KBM-7 (cell line): ENCODE results near the gene DRD2.

Experiments
- DNase-seq: peaks from one replicate; pipeline ENCODE4 v3.0.0-alpha.2; 2015
- in situ Hi-C: fragments of 300-500 bp; cut with MboI; formaldehyde crosslinking; loops from 2 replicates; pipeline ENCODE4 v1.14.3; 2020; ENCODE audit warnings: low sequenced_read_pairs, low pct_unique_long_range_greater_than_20kb, mixed read lengths

Gene DRD2

DNA sequence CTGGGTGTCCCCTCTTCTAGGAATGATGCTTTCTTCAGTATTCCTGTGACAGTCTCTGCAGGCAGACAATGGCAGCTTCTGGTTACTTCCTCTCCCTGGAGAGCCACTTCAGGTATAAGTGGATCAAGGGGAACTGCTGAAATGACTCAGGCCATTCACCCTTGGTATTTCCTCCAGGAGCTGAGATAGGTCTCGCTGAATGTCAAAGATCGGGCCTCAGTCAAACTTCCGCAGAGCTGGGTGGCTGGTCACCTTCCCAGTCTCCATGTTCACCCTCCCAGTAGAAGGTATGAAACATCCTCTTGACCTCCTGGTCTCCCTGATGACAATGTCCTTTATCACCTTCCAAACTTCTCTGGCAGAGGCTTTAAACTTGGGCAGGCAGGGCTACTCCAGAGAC is 89.4 kb downstream of the DRD2 start:
- in situ Hi-C loops: no loop called here
- DNase-seq: no peak

DNA sequence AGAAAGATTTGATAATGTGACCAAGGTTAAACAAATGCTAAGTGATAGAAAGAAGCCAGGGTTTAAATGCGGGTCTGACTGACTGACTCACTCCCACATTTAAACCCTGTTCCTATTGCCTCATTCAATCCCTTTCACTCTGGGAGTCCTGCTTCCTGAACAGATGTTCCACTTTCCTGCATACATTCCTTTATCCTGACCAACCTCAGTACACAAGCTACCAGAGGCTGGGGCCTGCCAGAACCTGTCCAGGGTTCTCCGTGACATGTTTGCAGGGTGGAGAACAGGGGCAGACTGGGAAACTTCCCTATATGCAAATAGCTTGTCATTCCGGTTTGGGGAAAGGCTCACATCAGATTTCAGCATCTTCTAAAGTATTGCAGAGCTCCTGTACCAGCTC is 90.6 kb downstream of the DRD2 start:
- no peak for DNase-seq

DNA sequence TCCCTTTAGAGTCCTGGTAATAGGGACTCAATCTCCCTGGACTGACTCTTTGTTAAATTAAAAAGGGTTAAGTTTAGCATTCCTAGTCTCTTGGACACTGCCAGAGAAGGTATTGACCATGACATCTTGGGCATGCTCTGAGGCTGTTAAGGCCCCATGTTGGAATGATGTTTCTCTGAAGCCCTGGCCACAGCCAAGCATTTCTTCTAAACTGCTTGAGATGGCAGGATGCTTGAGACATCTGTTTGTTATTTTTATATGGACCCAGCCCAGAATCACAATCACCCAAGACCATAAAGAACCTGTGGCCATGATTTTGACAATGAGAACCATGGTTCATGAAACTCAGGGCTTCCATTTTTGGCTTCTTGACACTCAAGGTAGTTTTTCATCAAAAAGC is 93.1 kb downstream of the DRD2 start:
- no peak for DNase-seq
- in situ Hi-C loops: no loop called here

More for the DNA sequence above, 90.6 kb downstream of the DRD2 start:
- in situ Hi-C loops: no loop called here

DNA sequence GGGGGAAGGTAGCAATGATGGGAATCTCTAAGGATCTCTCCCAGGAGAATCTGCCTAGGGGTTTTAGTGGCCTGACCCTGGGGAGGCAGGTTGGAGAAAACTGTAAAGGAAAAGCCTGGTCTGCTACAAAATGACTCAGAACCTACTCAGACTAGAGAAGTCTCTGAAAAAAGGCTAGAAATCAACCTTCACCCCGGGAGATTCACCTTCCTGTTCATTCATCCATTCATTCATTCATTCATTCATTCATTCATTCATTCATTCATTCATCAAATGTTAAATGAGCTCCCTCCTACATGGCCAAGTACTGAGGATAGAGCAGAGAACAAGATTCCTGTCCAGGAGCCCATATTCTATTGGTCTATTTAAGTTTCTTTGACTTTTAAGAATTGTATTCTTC is 96.5 kb downstream of the DRD2 start:
- in situ Hi-C loops: no loop called here
- DNase-seq: no peak

DNA sequence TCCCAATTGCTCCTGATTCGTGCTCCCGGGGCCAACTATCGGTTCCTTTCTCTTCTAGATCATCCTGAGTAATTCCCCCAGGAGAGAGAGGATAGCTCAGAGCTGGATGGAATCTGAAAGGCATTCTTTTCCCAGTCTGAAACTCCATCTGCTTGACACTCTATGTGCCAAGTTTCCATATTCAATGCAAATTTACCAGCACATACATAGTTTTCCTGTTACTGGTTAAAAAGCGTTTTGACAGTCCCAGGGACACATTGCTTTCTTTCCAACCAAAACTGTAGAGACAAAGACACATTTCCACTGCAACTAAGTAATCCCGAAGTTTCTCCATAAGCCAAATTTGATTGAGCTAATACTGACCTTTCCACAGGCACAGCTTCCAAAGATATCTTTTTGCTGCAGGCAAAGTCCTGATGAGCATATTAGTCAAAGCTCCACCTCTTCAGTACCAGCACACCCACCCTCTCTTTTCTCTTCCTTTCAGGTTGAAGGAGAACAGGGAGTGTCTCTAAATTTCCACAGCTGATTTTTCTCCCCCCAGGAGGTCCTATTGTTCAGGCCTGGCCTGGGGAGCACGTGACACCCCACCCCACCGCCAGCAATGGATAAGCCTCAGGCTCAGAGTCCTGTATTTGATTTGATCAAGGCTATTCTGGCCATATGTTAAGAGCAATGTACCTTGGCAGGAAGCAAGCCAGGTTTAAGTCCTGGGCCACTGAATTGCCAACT is 97.4 kb downstream of the DRD2 start:
- in situ Hi-C loops: no loop called here
- DNase-seq: no peak

DNA sequence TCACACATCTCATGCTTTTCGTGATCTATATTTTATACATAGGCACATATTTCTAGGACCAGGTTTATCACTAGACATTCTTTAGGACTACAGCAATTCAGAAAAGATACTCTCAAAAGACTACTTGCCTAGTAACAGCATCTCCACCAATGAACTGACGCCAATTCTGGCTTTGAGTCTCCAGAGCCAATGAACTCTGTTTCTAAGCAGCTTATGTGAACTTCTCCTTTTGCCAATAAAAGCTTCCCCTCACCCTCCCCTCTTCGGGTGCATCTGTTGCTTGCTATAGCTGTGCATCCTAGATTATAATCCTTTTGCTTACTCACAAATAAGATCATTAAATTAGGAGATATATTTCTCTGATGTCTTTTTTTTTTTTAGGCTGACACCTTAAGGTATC is 99.0 kb downstream of the DRD2 start:
- peak; percentile 1 for DNase-seq
- in situ Hi-C loops: no loop called here

DNA sequence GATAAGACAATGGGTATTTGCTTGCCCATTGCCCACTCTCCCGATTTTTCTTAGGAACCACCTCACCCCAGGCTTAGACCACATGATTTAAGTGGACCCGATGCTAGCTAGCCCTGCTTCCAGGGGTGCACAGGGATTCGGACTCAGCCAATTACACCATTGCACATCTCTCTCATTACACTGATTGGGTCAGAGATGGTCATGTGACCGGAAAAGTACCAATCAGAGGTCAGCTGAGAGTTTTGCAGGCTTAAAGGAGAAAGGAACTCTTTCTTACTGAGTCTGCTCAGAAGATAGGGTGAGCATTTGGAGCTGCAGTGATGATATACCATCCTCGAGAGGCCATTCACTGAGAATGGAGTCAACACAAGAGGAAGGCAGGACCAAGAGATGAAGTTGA is 99.8 kb downstream of the DRD2 start:
- no peak for DNase-seq

DNA sequence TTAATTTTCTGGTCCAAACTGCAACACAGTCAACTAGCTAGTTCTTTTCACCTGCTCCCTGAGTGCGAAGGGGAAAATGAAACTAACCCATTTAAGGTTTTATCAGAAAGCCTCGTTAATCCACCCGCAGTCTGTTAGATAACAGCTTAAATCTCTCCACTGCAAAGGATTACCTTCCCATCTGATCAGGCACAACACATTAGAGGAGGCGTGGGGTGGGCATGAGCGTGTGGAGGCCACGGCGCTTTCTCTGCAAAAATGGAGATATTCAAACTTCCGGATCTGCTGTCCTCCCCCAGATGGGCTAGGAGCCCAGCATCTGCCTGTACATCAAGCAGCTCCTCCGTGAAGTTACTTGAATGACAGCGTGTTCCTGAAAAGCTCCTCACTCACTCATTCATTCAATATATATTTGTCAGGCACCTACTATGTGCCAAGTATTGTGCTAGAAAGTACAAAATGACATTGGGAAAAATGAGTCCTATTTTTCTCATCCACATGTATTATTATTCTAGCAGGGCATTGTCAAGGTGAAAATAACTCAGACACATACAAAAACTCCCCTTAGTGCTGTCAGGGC is 101.1 kb downstream of the DRD2 start:
- in situ Hi-C loops: no loop called here
- DNase-seq: no peak

More for the DNA sequence above, 99.8 kb downstream of the DRD2 start:
- in situ Hi-C loops: no loop called here

DNA sequence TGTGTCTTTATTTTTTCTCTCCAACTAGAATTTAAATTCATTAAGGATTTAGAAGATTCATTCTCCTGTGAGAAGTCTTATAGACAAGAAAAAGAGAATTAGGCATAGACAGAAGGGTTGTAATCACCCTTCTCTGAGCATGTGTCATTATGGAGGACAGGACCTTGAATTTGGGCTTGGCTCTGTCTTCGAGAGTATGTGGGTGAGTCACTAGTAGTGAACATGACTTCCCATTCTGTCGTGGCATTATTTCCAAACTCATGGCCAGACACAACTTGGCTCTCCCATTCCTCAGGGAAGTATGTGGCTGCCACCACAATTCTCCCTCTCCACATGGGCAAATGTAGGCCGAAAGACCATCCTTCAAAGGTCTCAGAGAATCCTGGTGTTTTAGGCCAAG is 101.9 kb downstream of the DRD2 start:
- no peak for DNase-seq
- in situ Hi-C loops: no loop called here

DNA sequence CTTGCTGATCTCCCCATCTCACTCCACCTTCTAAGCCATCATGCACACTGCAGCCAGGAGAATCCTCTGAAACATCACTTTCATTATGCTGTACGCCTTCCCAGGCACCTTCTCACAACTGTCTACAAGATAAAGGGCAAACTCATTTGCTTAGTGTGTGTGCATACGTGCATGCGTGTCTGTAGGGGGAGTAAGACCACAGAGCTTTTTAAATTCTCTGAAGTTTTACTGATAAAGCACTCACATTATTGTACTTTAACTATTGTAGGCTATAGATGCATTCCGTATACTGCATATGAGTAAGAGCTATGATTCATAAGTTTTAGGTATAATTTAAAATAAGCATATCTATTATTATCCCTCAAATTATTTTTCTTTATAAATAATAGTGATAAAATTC is 102.9 kb downstream of the DRD2 start:
- in situ Hi-C loops: no loop called here
- no peak for DNase-seq

DNA sequence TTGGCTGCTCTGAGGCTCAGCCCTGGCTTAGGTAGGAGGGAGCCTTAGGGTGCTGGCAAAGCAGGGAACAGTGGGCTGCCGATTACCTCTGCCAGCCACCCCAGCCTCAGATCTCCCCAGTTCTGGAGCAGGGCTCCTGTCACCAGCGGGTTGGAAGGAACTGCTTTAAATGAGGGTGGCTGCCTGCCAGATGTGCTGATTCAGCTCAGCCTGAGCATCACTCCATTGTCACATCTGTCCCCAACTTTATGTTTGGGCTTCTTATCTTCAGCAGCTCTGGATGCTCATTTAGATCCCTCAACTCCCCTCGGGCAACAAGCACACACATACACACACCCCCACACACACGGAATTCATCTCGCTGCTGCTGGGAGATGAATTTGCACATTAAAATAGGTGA is 104.6 kb downstream of the DRD2 start:
- in situ Hi-C loops: no loop called here
- DNase-seq: no peak

DNA sequence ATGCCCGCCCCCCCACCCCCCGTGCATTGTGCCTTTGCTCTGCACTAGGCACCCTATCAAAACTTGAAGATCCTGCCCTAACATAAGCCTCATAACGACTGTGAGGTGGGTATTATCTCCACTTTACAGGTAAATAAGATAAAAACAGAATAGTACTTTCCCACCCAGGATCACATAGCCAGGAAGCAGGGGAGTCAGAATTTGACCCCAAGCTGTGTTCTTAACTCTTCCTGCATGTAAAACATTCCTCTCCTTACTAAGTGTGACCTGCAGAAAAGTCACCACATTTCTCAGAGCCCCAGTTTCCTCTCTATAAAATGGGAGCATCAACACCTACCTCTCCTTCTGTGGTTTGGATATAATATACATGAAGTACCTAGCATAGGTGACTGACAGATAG is 105.8 kb downstream of the DRD2 start:
- in situ Hi-C loops: no loop called here
- no peak for DNase-seq

DNA sequence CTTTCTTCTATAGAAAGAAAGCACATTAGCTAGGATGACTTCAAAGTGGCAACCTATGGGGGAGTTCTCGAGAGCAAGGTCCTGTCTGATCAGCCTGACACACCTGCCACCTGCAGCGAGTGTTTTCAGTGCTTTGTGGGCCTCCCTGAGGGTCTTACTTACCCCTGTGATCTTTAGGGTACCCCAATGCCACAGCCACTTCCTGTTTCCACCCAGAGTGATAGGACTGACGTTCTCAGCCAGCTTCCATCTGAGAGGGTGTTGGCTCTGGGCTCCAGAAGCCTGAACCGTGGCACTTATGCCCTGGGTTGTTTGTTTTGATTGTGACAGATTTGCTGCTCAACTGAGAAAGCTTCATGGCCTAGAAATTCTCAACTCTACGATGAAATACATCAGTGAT is 109.3 kb downstream of the DRD2 start:
- in situ Hi-C loops: no loop called here
- DNase-seq: no peak

DNA sequence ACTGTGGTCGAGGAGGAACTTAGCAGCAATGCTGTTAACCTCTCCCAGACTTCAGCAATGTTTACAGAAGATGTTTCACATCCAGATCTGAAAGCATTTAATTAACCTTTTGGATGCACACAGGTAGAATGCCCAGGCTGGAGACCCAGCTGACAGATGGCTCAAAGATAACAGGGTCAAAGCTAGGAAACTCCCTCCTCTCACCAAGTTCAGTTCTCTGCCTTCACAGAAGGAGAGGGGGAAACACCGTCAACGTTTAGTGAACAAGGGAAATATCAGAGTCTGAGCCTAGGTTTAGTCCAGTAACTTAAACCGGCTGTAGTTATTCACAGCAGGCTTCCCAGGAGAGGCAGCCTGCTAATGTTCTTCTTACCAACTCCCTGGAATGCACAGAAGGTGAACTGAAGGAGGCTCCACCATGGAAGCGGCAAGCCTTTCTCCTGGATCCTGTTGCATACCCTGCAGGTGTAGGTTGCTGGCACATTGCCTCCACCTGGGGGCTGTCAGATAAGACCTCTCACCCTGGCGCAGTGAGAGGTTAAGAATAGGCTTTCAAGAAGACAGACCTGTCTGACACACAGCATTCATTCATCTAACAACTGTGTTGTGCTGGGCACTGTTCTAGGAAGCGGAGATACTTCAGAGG is 111.1 kb downstream of the DRD2 start:
- no peak for DNase-seq

DNA sequence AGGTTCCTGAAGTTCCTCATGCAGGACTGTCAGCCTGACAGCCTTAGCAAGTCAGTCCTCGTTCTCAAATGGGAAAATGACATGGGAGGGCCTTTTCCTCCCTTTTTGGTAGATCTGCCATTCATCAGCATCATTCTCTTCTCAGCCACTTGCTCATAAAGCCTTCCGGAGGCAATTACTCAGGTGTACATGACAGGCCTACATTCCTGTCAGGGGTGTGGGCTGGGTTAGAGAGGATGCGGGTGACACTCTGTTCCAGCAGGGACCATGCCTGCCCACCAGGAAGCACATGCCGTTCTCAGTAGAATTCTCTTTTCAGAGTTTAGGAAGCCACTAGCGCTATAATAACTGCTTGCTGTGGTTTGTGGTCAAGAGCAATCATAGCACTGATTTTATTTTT is 111.8 kb downstream of the DRD2 start:
- no peak for DNase-seq
- in situ Hi-C loops: no loop called here

More for the DNA sequence above, 111.1 kb downstream of the DRD2 start:
- in situ Hi-C loops: no loop called here
